ENCODE results near the gene UCP2.

UCP2 gene

GRCh38 chr11:73969991-73970800 lies 12.4 kb downstream of the UCP2 start:
- no peak for DNase-seq (ENCODE audit: low spot score)

GRCh38 chr11:73969091-73969490 lies 13.6 kb downstream of the UCP2 start:
- DNase-seq (ENCODE audit: low spot score), result no peak

- DNase-seq (ENCODE audit: low spot score), result no peak
Observed at GRCh38 chr11:73968356-73968966, 14.2 kb downstream of the UCP2 start.

- no peak for DNase-seq (ENCODE audit: low spot score)
Observed at GRCh38 chr11:73965764-73966121, 16.9 kb downstream of the UCP2 start.

- DNase-seq (ENCODE audit: low spot score), result no peak
Observed at GRCh38 chr11:73965076-73965763, 17.4 kb downstream of the UCP2 start.

- DNase-seq (ENCODE audit: low spot score), result no peak
Observed at GRCh38 chr11:73963861-73964260, 18.8 kb downstream of the UCP2 start.

GRCh38 chr11:73962101-73962705 lies 20.4 kb downstream of the UCP2 start:
- DNase-seq (ENCODE audit: low spot score), result no peak

GRCh38 chr11:73961321-73961720 lies 21.3 kb downstream of the UCP2 start:
- no peak for DNase-seq (ENCODE audit: low spot score)

GRCh38 chr11:73958521-73959141 lies 24.0 kb downstream of the UCP2 start:
- DNase-seq (ENCODE audit: low spot score), result no peak

- DNase-seq (ENCODE audit: low spot score), result no peak
Observed at GRCh38 chr11:73957654-73958361, 24.8 kb downstream of the UCP2 start.

- no peak for DNase-seq (ENCODE audit: low spot score)
Observed at GRCh38 chr11:73956876-73957653, 25.6 kb downstream of the UCP2 start.

- no peak for DNase-seq (ENCODE audit: low spot score)
Observed at GRCh38 chr11:73951797-73952196, 30.8 kb downstream of the UCP2 start.

GRCh38 chr11:73950869-73951710 lies 31.6 kb downstream of the UCP2 start, which contains the start of gene DNAJB13:
Gene DNAJB13 (plus strand): TSS chr11:73951026. CDS start chr11:73951070, 44 bp downstream.
- DNase-seq (ENCODE audit: low spot score), result peak; percentile 90

- no peak for DNase-seq (ENCODE audit: low spot score)
Observed at GRCh38 chr11:73949912-73950311, 32.7 kb downstream of the UCP2 start.

- no peak for DNase-seq (ENCODE audit: low spot score)
Observed at GRCh38 chr11:73949246-73949645, 33.4 kb downstream of the UCP2 start.

GRCh38 chr11:73946798-73947458 lies 35.7 kb downstream of the UCP2 start:
- DNase-seq (ENCODE audit: low spot score), result no peak

- no peak for DNase-seq (ENCODE audit: low spot score)
Observed at GRCh38 chr11:73945396-73945795, 37.2 kb downstream of the UCP2 start.

- DNase-seq (ENCODE audit: low spot score), result no peak
Observed at GRCh38 chr11:73944901-73945300, 37.7 kb downstream of the UCP2 start.

GRCh38 chr11:73944085-73944484 lies 38.6 kb downstream of the UCP2 start:
- DNase-seq (ENCODE audit: low spot score), result no peak
